HepG2 (cell line): ENCODE measurements around the gene DLX1. TPM values are rescaled to one million over a fixed set of nuclear protein-coding genes. Genes with fewer than 3 reads are reported as not detected.
A peak's percentile ranks its signal among the peaks of the same experiment; 100 is the strongest.

Source experiments
- ARNT2 ChIP-seq: sonication (generic); formaldehyde crosslinking; IDR thresholded peaks from 2 replicates; pipeline ENCODE4 v1.8.0; 2022; ENCODE audit warnings: mild to moderate bottlenecking, low read depth, missing genetic modification reagents, moderate library complexity
- ATF1 ChIP-seq: IDR thresholded peaks from 2 replicates; pipeline ENCODE4 v1.6.1; 2016; ENCODE audit warnings: mild to moderate bottlenecking, control low read depth
- DNMT1 ChIP-seq: sonication (generic); formaldehyde crosslinking; IDR thresholded peaks from 2 replicates; pipeline ENCODE4 v1.5.1; 2020; ENCODE audit warnings: mild to moderate bottlenecking, missing genetic modification reagents
- ISX ChIP-seq: sonication (generic); formaldehyde crosslinking; conservative IDR thresholded peaks from 2 replicates; pipeline ENCODE4 v1.5.0; 2020; ENCODE audit warnings: missing genetic modification reagents
- MXD4 ChIP-seq: IDR thresholded peaks from 2 replicates; pipeline ENCODE4 v1.6.1; 2016; ENCODE audit warnings: mild to moderate bottlenecking, missing biosample characterization, missing genetic modification reagents
- NFYB ChIP-seq: sonication (generic); formaldehyde crosslinking; IDR thresholded peaks from 2 replicates; pipeline ENCODE4 v1.4.0; 2020; ENCODE audit warnings: missing genetic modification reagents
- SAFB2 ChIP-seq: sonication (generic); formaldehyde crosslinking; IDR thresholded peaks from 2 replicates; pipeline ENCODE4 v1.5.1; 2020; ENCODE audit warnings: missing genetic modification reagents, low read depth, mild to moderate bottlenecking, borderline replicate concordance
- SOX5 ChIP-seq: IDR thresholded peaks from 2 replicates; pipeline ENCODE4 v1.6.1; 2016; ENCODE audit warnings: borderline replicate concordance
- TAF15 ChIP-seq: fragments of 200-400 bp; formaldehyde crosslinking; IDR thresholded peaks from one replicate; pipeline ENCODE4 v1.6.1; 2018; ENCODE audit warnings: mild to moderate bottlenecking, low read depth, low read length; ENCODE audit not compliant: poor library complexity, severe bottlenecking
- TBX2 ChIP-seq: sonication (generic); formaldehyde crosslinking; IDR thresholded peaks from 2 replicates; pipeline ENCODE4 v1.5.0; 2020; ENCODE audit warnings: missing genetic modification reagents, mild to moderate bottlenecking, borderline replicate concordance
- ZNF124 ChIP-seq: sonication (generic); formaldehyde crosslinking; IDR thresholded peaks from 2 replicates; pipeline ENCODE4 v1.4.0; 2020; ENCODE audit warnings: missing genetic modification reagents
- ZNF251 ChIP-seq: sonication (generic); formaldehyde crosslinking; IDR thresholded peaks from 2 replicates; pipeline ENCODE4 v1.9.0; 2021; ENCODE audit warnings: mild to moderate bottlenecking, missing genetic modification reagents
- ZNF564 ChIP-seq: sonication (generic); formaldehyde crosslinking; IDR thresholded peaks from 2 replicates; pipeline ENCODE4 v1.8.1; 2023; ENCODE audit warnings: mild to moderate bottlenecking, missing genetic modification reagents
- ZNF720 ChIP-seq: sonication (generic); formaldehyde crosslinking; IDR thresholded peaks from 2 replicates; pipeline ENCODE4 v1.4.0; 2020; ENCODE audit warnings: missing genetic modification reagents
- polyA plus RNA-seq, 8 experiments: library from polyadenylated mRNA; depleted of rRNA in 3 of 8; stranded (reverse) in 7 of 8; unstranded in 1 of 8; fragments of >200 nt; fragmentation: Illumina TruSeq in 4 of 8; extraction: Trizol in 4 of 8; gene quantifications; 2 replicates each; pipeline versions ENCODE4 v1.2.1 to v1.2.3, GENCODE V29; 2011 to 2016; ENCODE audit warnings: low read depth in 4 of 8, missing spikeins in 1 of 8, mixed read lengths in 1 of 8; ENCODE audit not compliant: insufficient read depth in 1 of 8
- total RNA-seq, 5 experiments: library from RNA; depleted of rRNA; stranded (reverse); fragments of >200 nt; fragmentation: Illumina TruSeq; extraction: Trizol; gene quantifications; 2 replicates each; pipeline ENCODE4 v1.2.3, GENCODE V29; 2016; ENCODE audit warnings: low read depth in 1 of 5
- TF ChIP-seq, protein P1 (sequence below): sonication (generic); formaldehyde crosslinking; IDR thresholded peaks from 2 replicates; pipeline ENCODE4 v1.5.1; 2020; ENCODE audit warnings: missing genetic modification reagents, mild to moderate bottlenecking, borderline replicate concordance
- TF ChIP-seq, protein P2 (sequence below): sonication (generic); formaldehyde crosslinking; IDR thresholded peaks from 2 replicates; pipeline ENCODE4 v1.5.1; 2020; ENCODE audit warnings: missing genetic modification reagents, mild to moderate bottlenecking, borderline replicate concordance
- TF ChIP-seq, protein P3 (sequence below): sonication (generic); formaldehyde crosslinking; IDR thresholded peaks from 2 replicates; pipeline ENCODE4 v1.9.0; 2021; ENCODE audit warnings: mild to moderate bottlenecking, missing genetic modification reagents
- TF ChIP-seq, protein P4 (sequence below): sonication (generic); formaldehyde crosslinking; IDR thresholded peaks from 2 replicates; pipeline ENCODE4 v1.4.0; 2020; ENCODE audit warnings: missing genetic modification reagents, mild to moderate bottlenecking, borderline replicate concordance

The DLX1 gene
- total and polyA plus RNA-seq, 2 of the 13 experiments (the other 11 are each of a cell fraction or from before 2014, with no cell fraction given) = 0.18 to 0.86 TPM

DNA sequence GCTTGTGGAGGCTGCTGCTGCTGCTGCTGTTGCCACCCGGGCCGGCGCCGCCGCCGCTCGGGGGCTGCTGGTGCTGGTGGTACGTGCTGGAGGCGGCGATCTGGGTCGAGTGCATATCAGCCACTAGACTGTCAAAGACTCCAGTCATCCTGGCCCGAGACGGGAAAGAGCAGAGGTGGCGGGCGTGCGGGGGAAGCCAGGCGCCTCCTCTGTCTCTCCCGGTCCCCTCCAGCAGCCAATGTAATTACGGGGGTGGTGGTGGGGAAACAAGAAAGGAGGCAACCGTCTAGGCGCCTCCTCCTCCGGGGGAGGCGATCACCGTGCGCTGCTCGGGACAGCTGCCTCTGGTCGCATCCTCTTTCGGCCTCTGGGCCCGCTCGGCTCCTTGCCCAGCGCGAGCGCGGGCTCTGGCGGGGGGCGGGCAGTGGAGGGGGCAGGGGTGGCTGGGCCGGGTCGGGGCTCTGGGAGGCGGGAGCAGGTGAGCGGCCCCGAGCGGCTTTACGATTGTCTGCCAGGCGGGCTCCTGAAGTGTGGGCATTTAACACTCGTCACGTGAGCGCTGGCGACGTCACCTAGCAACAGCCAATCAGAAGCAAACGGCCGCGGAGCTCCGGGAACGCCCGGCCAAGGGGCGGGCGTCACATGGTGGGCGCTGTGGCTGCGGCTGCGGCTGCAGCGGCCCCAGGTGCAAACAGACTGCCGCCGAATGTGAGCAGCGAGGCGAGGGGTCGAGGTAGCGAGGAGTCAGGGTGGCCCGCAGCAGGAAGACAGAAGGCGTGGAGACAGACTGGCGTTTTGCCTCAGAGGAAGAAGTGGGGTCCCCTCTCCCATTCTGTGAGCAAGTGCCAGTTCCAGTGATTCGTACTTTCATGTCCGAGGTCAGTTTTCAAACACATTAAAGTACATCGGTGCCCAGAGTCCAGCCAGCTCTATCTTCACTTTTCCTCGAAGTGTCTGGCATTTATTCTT is 17.4 kb downstream of the DLX1 start, which contains the start of gene DLX2 (continued):
- TF ChIP-seq, protein P1, sequence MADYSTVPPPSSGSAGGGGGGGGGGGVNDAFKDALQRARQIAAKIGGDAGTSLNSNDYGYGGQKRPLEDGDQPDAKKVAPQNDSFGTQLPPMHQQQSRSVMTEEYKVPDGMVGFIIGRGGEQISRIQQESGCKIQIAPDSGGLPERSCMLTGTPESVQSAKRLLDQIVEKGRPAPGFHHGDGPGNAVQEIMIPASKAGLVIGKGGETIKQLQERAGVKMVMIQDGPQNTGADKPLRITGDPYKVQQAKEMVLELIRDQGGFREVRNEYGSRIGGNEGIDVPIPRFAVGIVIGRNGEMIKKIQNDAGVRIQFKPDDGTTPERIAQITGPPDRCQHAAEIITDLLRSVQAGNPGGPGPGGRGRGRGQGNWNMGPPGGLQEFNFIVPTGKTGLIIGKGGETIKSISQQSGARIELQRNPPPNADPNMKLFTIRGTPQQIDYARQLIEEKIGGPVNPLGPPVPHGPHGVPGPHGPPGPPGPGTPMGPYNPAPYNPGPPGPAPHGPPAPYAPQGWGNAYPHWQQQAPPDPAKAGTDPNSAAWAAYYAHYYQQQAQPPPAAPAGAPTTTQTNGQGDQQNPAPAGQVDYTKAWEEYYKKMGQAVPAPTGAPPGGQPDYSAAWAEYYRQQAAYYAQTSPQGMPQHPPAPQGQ (CRISPR knock-in tag) = no peak
- TF ChIP-seq, protein P2, sequence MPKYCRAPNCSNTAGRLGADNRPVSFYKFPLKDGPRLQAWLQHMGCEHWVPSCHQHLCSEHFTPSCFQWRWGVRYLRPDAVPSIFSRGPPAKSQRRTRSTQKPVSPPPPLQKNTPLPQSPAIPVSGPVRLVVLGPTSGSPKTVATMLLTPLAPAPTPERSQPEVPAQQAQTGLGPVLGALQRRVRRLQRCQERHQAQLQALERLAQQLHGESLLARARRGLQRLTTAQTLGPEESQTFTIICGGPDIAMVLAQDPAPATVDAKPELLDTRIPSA = peak; percentile 81; the same call in 1 of the 2 replicates
- peak; percentile 75 for TF ChIP-seq TBX2 (CRISPR knock-in tag)
- peak; percentile 92; the same call in 1 of the 2 replicates for TF ChIP-seq ZNF124
- no peak for TF ChIP-seq TAF15
- TF ChIP-seq ATF1 (CRISPR knock-in tag) = no peak; the same call in 1 of the 2 replicates
- no peak for TF ChIP-seq ZNF251 (CRISPR knock-in tag)
- TF ChIP-seq ZNF564 = peak; percentile 92
- TF ChIP-seq, protein P3, sequence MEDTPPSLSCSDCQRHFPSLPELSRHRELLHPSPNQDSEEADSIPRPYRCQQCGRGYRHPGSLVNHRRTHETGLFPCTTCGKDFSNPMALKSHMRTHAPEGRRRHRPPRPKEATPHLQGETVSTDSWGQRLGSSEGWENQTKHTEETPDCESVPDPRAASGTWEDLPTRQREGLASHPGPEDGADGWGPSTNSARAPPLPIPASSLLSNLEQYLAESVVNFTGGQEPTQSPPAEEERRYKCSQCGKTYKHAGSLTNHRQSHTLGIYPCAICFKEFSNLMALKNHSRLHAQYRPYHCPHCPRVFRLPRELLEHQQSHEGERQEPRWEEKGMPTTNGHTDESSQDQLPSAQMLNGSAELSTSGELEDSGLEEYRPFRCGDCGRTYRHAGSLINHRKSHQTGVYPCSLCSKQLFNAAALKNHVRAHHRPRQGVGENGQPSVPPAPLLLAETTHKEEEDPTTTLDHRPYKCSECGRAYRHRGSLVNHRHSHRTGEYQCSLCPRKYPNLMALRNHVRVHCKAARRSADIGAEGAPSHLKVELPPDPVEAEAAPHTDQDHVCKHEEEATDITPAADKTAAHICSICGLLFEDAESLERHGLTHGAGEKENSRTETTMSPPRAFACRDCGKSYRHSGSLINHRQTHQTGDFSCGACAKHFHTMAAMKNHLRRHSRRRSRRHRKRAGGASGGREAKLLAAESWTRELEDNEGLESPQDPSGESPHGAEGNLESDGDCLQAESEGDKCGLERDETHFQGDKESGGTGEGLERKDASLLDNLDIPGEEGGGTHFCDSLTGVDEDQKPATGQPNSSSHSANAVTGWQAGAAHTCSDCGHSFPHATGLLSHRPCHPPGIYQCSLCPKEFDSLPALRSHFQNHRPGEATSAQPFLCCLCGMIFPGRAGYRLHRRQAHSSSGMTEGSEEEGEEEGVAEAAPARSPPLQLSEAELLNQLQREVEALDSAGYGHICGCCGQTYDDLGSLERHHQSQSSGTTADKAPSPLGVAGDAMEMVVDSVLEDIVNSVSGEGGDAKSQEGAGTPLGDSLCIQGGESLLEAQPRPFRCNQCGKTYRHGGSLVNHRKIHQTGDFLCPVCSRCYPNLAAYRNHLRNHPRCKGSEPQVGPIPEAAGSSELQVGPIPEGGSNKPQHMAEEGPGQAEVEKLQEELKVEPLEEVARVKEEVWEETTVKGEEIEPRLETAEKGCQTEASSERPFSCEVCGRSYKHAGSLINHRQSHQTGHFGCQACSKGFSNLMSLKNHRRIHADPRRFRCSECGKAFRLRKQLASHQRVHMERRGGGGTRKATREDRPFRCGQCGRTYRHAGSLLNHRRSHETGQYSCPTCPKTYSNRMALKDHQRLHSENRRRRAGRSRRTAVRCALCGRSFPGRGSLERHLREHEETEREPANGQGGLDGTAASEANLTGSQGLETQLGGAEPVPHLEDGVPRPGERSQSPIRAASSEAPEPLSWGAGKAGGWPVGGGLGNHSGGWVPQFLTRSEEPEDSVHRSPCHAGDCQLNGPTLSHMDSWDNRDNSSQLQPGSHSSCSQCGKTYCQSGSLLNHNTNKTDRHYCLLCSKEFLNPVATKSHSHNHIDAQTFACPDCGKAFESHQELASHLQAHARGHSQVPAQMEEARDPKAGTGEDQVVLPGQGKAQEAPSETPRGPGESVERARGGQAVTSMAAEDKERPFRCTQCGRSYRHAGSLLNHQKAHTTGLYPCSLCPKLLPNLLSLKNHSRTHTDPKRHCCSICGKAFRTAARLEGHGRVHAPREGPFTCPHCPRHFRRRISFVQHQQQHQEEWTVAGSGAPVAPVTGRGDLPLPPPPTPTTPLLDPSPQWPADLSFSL (CRISPR knock-in tag) = peak; percentile 1; the same call in 1 of the 2 replicates
- peak; percentile 80; the same call in 1 of the 2 replicates for TF ChIP-seq ISX
- TF ChIP-seq MXD4 (CRISPR knock-in tag) = peak; percentile 79
- TF ChIP-seq NFYB (CRISPR knock-in tag) = peak; percentile 98
- TF ChIP-seq ZNF720 (CRISPR knock-in tag) = no peak
- 0 out of 2 replicates have a peak, but pooled peaks have one; percentile 25 for TF ChIP-seq SAFB2 (CRISPR knock-in tag)
- TF ChIP-seq SOX5 (CRISPR knock-in tag) = peak; percentile 45; the same call in 1 of the 2 replicates
- TF ChIP-seq ARNT2 = peak; percentile 95
- TF ChIP-seq, protein P4, sequence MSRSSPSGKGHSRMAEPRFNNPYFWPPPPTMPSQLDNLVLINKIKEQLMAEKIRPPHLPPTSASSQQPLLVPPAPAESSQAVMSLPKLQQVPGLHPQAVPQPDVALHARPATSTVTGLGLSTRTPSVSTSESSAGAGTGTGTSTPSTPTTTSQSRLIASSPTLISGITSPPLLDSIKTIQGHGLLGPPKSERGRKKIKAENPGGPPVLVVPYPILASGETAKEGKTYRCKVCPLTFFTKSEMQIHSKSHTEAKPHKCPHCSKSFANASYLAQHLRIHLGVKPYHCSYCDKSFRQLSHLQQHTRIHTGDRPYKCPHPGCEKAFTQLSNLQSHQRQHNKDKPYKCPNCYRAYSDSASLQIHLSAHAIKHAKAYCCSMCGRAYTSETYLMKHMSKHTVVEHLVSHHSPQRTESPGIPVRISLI (CRISPR knock-in tag) = 0 out of 2 replicates have a peak, but pooled peaks have one; percentile 11
- TF ChIP-seq DNMT1 (CRISPR knock-in tag) = no peak
